ENCODE measurements around the gene LATS1. TPM values are rescaled to one million over a fixed set of nuclear protein-coding genes. Genes with fewer than 3 reads are reported as not detected.
"Not testable (repeated sequence)": the region's sequence is repeated elsewhere in the genome, so short reads cannot be mapped to it uniquely, and the experiment has no call there.

LATS1 gene
- total RNA-seq, 1 donor from 2014 or later: 37.9 TPM

- intact Hi-C loops (cut with micrococcal nuclease): no loop called here
These were observed 11.9 kb upstream of the LATS1 start for GRCh38 chr6:149729824-149730223.

DNA sequence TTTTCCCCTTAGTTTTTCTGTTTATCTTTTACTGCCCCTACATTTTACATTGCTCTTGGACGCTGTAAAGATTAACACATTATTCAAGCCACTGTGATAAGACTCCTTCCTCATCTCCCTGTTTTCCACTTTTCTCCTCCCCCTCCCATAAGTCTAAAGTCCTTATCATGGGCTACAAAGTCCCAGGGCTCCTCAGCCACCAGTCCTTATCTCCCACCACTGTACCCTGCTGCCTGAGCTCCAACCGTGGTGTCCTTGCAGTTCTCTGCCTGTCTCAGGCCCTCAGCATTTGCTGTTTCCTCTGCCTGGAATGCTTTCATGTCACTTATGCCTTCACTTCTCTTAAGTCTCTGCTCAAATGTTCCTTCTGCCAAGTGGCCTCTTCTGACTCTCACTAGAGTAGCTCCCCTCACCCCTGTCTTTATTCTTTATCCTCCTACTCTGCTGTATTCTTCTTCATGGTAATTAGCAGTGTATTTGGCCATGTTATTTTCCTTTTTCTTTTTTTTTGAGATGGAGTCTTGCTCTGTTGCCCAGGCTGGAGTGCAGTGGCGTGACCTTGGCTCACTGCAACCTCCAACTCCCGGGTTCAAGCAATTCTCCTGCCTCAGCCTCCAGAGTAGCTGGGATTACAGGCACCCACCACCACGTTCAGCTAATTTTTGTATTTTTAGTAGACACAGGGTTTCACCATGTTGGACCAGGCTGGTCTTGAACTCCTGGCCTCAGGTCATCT lies 10.8 kb upstream of the LATS1 start:
- intact Hi-C loops (cut with micrococcal nuclease): no loop called here

GRCh38 chr6:149727793-149728498 lies 10.0 kb upstream of the LATS1 start:
- intact Hi-C loops (cut with micrococcal nuclease): no loop called here

- intact Hi-C loops (cut with micrococcal nuclease): no loop called here
These were observed 7.9 kb upstream of the LATS1 start for GRCh38 chr6:149725785-149726184.

DNA sequence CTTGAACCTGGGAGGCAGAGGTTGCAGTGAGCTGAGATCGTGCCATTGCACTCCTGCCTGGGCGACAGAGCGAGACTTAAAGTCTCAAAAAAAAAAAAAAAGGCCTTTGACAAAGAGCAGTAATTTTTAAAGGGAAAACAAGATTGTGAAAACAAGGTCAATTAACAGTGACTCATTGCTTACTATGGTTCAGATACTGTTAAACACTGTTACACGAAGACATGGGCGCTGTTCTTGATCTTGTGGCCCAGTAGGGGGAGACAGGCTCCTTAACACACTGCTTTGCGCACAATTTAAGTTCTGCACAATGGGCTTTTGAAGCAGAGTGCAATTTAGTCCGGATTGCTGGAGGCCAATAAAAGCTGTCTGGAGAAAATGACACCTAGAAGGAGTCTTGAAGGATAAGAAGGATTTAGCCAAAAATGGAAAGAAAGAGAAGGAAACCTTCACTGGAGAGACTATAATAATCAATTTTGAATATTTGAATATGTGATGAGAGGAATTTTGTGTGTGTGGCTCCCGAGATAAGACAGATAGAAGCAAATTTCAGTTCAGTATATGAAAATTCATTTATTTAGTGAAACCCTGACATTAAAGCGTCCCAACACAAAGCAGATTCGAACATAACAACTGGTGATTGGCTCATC lies 6.0 kb upstream of the LATS1 start:
- intact Hi-C loops (cut with micrococcal nuclease): loop anchor here (1.0 to 5.0 kb wide), 3 partner anchors 98 to 203 kb away; no protein-coding TSS in a partner anchor

DNA sequence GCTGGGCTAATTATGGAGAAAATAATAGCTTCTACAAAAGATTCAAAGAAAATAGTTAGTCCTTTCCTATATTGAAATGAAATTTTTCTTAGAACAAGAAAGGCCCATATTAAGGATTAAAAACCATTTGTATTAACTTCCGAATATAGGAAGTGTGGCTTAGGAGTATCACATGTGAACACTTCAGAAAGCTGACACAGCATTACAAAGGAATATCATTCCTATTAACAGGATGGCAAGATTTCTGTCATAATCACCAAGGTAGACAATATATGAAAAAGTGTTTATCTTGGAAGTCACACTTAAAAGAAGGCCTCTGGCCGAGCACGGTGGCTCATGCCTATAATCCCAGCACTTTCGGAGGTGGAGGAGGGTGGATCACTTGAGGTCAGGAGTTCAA lies 5.4 kb upstream of the LATS1 start:
- intact Hi-C loops (cut with micrococcal nuclease): loop anchor here (1.0 to 5.0 kb wide), 3 partner anchors 99 to 204 kb away; no protein-coding TSS in a partner anchor

- intact Hi-C loops (cut with micrococcal nuclease): loop anchor here (2.0 to 10.0 kb wide), 2 partner anchors 145 to 285 kb away; partner anchors contain the start of gene LRP11
These were observed 1.6 kb upstream of the LATS1 start for GRCh38 chr6:149719531-149719930.

DNA sequence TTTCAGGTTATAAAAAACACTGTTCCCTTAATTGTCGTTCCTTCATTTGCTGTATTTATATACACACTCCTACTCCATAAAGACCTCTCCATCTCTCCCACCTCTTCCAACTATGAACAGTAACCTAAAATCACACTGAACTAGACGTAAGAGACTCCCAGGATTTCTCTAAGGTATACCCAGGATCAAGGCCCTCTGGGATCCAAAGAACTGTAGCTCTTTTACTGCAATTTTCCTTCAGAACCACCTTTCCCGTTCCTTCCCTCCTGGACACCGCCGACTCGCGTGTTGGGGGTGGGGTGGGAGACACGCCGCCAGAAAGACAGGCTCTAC lies 680 bp downstream of the LATS1 start:
- intact Hi-C loops (cut with micrococcal nuclease): loop anchor here (10.0 kb wide), 1 partner anchor 288 kb away; no protein-coding TSS in a partner anchor

GRCh38 chr6:149716181-149716963 lies 1.5 kb downstream of the LATS1 start:
- intact Hi-C loops (cut with micrococcal nuclease): loop anchor here (10.0 kb wide), 1 partner anchor 288 kb away; no protein-coding TSS in a partner anchor

GRCh38 chr6:149714442-149714841 lies 3.5 kb downstream of the LATS1 start:
- intact Hi-C loops (cut with micrococcal nuclease): loop anchor here (10.0 kb wide), 1 partner anchor 290 kb away; no protein-coding TSS in a partner anchor

DNA sequence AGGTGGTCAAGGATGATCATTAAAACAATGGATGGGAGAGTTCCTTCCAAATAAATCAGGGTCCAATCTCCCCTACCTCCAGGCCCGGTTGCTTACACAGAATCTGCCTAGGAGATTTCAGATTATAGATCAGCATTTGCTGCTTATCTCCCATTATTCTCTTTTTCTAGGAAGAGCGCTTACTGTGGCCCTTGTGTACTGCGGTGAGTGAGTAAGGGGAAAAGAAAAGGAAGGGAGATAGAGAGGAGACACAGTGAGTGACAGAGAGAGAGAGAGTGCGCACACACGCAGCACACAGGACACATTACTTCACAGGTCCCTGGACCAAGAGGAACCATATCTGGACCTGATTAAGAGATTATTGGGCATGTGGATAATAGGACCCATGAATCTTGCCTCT lies 6.2 kb downstream of the LATS1 start:
- intact Hi-C loops (cut with micrococcal nuclease): loop anchor here (10.0 kb wide), 1 partner anchor 293 kb away; no protein-coding TSS in a partner anchor

GRCh38 chr6:149701714-149702113 lies 16.2 kb downstream of the LATS1 start:
- intact Hi-C loops (cut with micrococcal nuclease): no loop called here

- intact Hi-C loops (cut with micrococcal nuclease): no loop called here
These were observed 18.8 kb downstream of the LATS1 start for GRCh38 chr6:149699150-149699549.

DNA sequence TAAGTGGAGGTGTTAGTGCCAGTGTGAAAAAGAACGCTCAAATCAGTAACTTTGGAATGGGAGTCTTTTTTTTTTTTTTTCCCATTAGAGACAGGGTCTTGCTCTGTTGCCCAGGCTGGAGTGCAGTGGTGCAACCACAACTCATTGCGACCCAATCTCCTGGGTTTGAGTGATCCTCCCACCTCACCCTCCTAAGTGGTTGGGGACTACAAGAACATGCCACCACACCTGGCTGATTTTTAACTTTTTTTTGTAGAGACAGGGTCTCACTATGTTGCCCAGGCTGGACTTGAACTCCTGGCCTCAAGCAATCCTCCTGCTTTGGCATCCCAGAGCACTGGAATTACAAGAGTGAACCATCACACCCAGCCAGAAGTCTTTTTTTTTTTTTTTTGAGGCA lies 19.7 kb downstream of the LATS1 start:
- intact Hi-C loops (cut with micrococcal nuclease): no loop called here

GRCh38 chr6:149696901-149697300 lies 21.0 kb downstream of the LATS1 start:
- intact Hi-C loops (cut with micrococcal nuclease): no loop called here

DNA sequence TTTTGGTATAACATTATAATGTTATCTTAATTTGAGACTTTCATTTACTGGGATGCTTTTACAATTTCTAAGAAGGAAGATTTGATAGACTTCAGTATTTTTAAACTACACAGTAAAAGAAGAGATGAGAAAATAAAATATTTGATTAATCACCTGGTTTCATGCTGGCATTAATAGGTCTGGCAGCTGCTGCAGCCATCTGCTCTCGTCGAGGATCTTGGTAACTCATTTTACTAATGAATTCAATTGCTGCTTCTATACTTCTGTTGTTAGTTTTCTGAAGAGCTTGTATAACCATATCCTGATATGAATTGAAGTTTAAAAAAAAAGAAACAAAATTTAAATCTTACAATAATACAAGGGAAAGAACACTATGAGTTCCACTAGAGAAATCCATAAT lies 23.0 kb downstream of the LATS1 start:
- intact Hi-C loops (cut with micrococcal nuclease): no loop called here

DNA sequence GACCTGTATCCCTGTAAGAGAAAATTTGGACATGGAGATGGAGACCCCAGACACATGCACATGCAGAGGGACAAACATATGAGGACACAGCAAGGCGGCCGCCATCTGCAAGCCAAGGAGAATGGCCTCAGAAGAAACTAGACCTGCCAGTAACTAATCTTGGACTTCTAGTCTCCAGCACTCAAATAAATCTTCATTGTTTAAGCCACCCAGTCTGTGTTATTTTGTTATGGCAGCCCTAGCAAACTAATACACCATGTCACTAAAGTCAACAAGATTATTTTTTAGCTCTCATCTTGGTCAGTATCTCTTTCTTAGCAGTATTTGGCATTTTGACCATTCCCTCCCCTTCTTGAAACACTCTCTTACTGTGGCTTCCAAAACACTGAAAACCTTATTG lies 26.7 kb downstream of the LATS1 start:
- intact Hi-C loops (cut with micrococcal nuclease): no loop called here

DNA sequence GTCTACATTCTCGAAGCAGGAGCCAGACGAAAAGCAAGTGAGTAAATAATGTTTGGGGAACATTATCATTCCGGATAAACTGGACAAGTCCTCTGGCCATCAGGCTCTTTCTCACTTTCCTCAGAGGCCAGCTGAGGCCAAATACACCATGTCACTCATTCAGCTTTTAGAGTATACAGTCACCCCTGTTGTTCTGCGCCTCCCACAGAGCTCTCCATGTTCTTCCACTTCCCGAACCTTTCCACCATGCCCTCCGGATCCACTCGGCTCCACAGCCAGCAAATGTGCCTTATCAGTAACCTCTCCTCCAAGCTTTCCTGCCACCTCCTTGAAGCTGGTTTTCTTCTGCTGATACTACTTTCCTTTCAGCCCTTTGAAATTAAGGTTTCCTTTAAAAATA lies 31.7 kb downstream of the LATS1 start:
- intact Hi-C loops (cut with micrococcal nuclease): loop anchor here (1.0 kb wide), 1 partner anchor 32 kb away; the partner anchor contains the start of gene LATS1

- intact Hi-C loops (cut with micrococcal nuclease): no loop called here
These were observed 34.5 kb downstream of the LATS1 start for GRCh38 chr6:149683256-149683859.

DNA sequence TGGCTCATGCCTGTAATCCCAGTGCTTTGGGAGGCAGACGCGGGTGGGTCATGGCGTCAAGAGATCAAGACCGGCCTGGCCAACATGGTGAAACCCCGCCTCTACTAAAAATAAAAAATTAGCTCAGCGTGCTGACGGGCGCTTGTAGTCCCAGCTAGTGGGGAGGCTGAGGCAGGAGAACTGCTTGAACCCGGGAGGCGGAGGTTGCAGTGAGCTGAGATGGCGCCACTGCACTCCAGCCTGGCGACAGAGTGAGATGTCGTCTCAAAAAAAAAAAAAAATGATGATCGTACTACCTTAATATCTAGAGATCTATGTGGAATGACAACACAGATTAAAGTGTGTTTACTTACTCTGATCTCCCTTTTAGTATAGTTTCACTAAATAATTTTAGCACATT lies 36.1 kb downstream of the LATS1 start:
- intact Hi-C loops (cut with micrococcal nuclease): not testable (repeated sequence)

GRCh38 chr6:149681209-149681608 lies 36.7 kb downstream of the LATS1 start:
- intact Hi-C loops (cut with micrococcal nuclease): no loop called here

All from T-helper 2 cell treated with Interferon-gamma antibody and Interleukin-4, amounts not matched to agents 100 ng/mL and 5 ng/mL, for 36 hours (primary cell).